Neural progenitor cell (in vitro differentiated cells): Measurements from ENCODE around the gene STAT2.

Experiments
- CTCF ChIP-seq: fragments of 200-600 bp; sonication (generic); IDR thresholded peaks from 2 replicates; pipeline ENCODE4 v1.5.1; 2017; ENCODE audit warnings: antibody characterized with exemption, mild to moderate bottlenecking
- EZH2 ChIP-seq: fragments of 200-600 bp; sonication (generic); IDR thresholded peaks from 2 replicates; pipeline ENCODE4 v1.6.1; 2017; ENCODE audit warnings: antibody characterized with exemption, mild to moderate bottlenecking, moderate library complexity
- EZH2phosphoT487 ChIP-seq: fragments of 200-600 bp; sonication (generic); IDR thresholded peaks from 2 replicates; pipeline ENCODE4 v1.6.1; 2017; ENCODE audit warnings: antibody characterized with exemption

- TF ChIP-seq CTCF (no peak), EZH2 (no peak), EZH2phosphoT487 (no peak)
Measured at GRCh38 chr12:56358836-56359532, 923 bp downstream of the STAT2 start.
